ENCODE data around the gene MAPK8IP1.

Gene MAPK8IP1

DNA sequence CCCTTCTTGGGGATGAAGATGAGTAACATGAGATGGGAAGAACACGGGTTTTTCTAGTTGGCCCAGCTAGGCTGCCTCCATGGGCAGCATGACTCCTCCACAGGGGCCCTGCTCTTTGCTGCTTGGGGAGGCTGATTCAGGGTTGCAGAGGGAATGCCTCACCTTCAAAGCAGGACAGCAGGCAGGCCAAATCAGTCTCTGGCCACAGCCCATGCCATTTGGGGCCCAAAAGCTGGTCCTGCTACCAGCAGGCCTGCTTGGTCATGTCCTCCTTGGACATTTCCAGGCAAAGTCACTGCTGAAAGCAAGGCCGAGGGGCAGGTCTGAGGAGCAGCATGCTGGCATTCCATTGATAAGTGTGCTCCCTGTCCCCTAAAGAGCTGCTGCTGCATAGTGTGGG is 13.8 kb upstream of the MAPK8IP1 start:
- no peak for ATAC-seq (replicated peaks)
- H3K4me1 Mint-ChIP-seq (ENCODE audit: low read depth in 2 of 2), result peaks cover 0 to 9% of the 10 kb centered on the region in 2 donors
- no peak for DNase-seq
- no peak overlapping the region for H3K4me3 Mint-ChIP-seq
- H3K27ac Mint-ChIP-seq, result peak overlapping the region; percentile 8 to 77
- H3K9me3 Mint-ChIP-seq, result no peaks in the 10 kb centered on the region
- no peaks in the 10 kb centered on the region for H3K27me3 Mint-ChIP-seq
- peaks cover 78% of the 10 kb centered on the region for H3K36me3 Mint-ChIP-seq (ENCODE audit: insufficient read depth)

DNA sequence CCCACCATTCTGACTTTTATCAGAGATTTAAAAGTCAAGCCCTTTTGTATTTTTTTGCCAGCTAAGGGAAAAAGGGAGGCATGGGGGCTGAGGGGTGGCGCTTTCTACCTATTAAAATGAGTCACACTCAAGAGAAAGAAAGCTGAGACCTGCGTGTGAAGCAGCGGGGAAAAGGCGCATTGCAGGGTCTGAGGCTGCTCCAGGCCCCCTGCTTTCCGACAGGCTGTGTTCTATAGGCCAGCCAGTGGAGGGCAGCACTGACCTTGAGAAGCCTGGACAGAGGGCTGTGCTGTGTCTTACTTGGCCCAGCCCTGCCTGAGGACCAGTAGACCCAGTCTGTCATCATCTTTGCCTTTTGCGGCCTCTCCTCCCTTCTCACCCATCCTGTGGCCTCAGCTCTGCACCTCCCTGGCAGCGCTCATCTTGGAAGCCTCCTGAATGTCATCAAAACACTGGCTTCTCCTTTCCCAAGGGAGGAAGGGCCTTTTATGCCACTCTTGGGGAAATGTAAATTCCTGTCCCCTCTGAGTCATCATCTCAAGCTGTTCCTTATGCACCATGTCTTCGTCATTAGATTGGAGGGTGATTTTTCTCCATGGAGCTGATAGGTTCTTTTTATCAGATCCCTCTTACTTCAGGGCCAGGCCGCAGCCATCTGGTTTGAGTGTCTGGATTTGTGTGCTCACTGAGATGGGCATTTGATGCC is 12.6 kb upstream of the MAPK8IP1 start:
- no peaks in the 10 kb centered on the region for H3K27me3 Mint-ChIP-seq
- no peaks in the 10 kb centered on the region for H3K9me3 Mint-ChIP-seq
- H3K4me1 Mint-ChIP-seq (ENCODE audit: low read depth in 2 of 2), result peaks cover 0 to 7% of the 10 kb centered on the region in 2 donors
- ATAC-seq (replicated peaks) (peak; percentile 71), DNase-seq (peak in 2 of 3 experiments; percentile 24 to 27)
- H3K27ac Mint-ChIP-seq, result peak overlapping the region in 1 of 2 donors; percentile 12
- no peak overlapping the region for H3K4me3 Mint-ChIP-seq
- peaks cover 72% of the 10 kb centered on the region for H3K36me3 Mint-ChIP-seq (ENCODE audit: insufficient read depth)

DNA sequence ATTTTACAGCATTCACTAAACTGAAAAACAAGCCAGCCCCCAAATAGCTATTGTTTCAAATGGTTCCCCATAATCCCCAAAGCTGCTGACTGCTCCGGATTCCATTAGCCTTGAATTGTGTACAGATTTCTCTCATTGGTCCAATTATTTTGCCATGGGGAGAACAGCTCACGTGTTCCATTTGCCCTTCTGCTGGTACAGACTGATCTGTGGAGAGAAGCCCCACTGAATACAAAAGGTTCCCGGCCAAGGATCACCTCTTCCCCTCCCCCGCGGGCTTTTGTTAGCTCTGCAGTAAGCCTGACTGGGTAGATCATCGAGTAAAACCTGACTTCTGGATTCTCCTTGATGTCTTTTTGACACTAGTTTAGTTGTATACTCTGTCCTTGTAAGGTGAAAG is 9.1 kb upstream of the MAPK8IP1 start:
- DNase-seq (no peak), ATAC-seq (replicated peaks) (no peak)
- Mint-ChIP-seq H3K4me3 (no peak overlapping the region), H3K27me3 (no peaks in the 10 kb centered on the region), H3K9me3 (no peaks in the 10 kb centered on the region), H3K27ac (no peak overlapping the region), H3K36me3 (ENCODE audit: insufficient read depth) (peaks cover 43% of the 10 kb centered on the region), H3K4me1 (ENCODE audit: low read depth in 2 of 2) (peaks cover 0 to under 1% of the 10 kb centered on the region in 2 donors)

DNA sequence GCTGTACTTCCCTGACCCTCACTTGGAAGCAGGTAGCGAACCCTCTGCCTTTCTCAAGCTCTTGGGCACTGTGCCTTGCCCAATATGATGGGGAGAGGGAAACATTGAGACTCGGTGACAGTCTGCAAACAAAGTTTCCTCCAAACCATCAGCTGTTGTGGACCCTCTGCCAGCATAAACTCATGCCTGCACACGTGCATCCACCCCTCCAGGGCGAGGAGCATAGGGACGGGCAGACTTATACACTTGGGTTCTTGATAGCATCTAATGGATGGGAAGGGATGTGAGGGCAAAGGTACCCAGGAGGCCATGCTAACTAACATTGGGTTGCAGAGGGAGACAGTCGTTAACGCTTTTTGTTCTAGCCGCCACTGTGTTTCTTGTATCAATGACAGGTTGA is 8.2 kb upstream of the MAPK8IP1 start:
- Mint-ChIP-seq H3K27me3 (no peaks in the 10 kb centered on the region), H3K27ac (no peak overlapping the region), H3K4me1 (ENCODE audit: low read depth in 2 of 2) (no peaks in the 10 kb centered on the region), H3K36me3 (ENCODE audit: insufficient read depth) (peaks cover 45% of the 10 kb centered on the region), H3K4me3 (no peak overlapping the region), H3K9me3 (no peaks in the 10 kb centered on the region)
- no peak for DNase-seq
- no peak for ATAC-seq (replicated peaks)

DNA sequence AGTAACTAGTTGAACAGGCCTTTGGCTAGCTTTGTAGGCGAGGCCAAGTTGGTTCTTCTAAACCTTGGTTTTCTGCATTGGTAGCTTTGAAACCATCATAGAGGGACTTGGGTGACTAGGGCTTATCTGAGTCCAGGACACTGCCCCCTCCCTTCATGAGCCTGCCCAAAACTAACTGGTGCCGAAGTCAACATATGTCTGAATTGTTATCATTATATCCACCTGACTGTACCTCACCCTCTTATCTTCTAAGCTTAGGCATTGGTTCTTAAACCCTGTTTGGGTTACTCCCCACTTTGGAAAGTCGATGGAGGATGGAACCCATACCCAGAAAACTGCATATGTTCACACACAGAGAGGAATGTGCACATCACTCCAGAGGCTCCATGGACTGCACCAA is 7.6 kb upstream of the MAPK8IP1 start:
- no peak for ATAC-seq (replicated peaks)
- Mint-ChIP-seq H3K9me3 (no peaks in the 10 kb centered on the region), H3K27me3 (no peaks in the 10 kb centered on the region), H3K27ac (no peak overlapping the region), H3K4me1 (ENCODE audit: low read depth in 2 of 2) (no peaks in the 10 kb centered on the region), H3K36me3 (ENCODE audit: insufficient read depth) (peaks cover 45% of the 10 kb centered on the region), H3K4me3 (no peak overlapping the region)
- no peak for DNase-seq

DNA sequence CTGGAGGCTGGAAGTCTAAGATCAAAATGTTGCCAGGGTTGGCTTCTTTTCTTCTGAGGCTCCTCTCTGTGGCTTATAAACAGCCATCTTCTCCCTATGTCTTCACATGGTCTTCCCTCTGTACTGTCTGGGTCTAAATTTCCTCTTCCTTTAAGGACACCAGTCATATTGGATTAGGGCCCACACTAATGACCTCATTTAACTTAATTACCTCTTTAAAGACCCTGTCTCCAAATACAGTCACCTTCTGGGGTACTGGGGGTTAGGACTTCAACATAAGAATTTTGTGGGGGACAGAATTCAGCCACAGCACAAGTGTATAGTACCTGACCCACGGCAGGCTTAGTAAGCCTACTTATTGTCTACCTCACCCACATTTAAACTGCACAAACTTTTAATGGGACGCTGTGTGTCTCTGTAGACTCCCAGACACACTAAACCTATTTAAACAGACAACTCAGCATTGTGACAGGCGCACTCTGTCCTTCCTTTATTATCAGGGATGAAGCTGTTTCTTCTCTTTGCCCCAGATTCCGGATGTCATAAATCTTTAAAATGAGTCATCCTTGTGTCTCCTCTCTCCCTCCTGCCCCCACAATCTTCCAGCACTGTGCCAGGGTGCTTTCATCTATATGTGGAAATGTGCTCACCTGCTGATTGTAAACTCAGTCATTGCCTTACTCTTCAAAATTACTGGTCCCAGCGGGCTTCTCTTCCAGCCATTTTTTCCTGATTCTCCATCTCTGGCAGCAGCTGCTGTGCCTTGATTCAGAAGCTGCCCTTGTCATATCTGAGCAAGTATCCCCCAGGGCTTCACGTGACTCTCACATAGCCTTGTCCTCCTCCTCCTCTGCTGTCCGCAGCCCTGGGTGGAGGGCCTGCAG is 5.4 kb upstream of the MAPK8IP1 start:
- Mint-ChIP-seq H3K27me3 (no peaks in the 10 kb centered on the region), H3K9me3 (no peaks in the 10 kb centered on the region), H3K27ac (peak overlapping the region in 1 of 2 donors; percentile 5), H3K36me3 (ENCODE audit: insufficient read depth) (peaks cover 37% of the 10 kb centered on the region), H3K4me3 (no peak overlapping the region), H3K4me1 (ENCODE audit: low read depth in 2 of 2) (peaks cover 8 to 11% of the 10 kb centered on the region in 2 donors)
- DNase-seq (no peak), ATAC-seq (replicated peaks) (no peak)

DNA sequence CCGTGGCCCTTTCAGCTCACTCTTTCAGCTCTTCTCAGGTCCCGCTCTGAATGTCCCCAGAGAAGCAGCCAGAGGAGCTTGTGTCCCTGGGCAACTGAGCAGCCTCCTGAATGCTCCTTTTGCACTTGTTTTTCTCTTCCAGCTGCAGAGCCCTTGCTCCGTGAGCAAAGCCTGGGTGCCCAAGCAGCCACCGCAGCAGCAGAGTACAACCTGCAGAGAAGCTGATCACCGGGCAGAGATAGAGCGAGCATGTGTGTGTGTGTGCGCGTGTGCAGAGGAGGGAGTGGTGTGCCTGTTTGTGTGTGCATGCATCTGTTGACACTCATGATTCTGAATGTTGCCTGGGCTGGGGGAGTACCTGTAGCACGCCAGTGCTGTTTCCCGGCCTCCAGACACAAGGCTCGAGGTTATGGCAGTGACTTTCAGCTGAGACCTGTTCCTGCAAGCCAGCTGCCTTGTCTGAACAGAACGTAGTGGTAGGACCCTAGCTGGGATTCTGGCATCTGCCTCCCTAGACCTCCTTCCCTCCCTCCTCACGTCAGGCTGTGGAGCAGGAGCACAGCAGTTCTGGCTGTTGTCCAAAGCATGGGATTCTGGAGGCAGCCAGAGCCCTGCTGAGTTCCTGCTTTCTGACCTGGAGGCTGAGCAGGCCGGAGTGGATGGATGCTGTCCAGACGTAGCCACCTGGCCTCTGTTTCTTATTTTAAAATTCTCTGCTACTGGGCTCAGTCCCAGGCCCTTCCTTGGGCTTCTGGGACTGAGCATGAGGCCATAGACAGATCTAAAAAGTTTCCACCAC is 4.5 kb upstream of the MAPK8IP1 start:
- H3K4me3 Mint-ChIP-seq, result no peak overlapping the region
- no peaks in the 10 kb centered on the region for H3K27me3 Mint-ChIP-seq
- H3K4me1 Mint-ChIP-seq (ENCODE audit: low read depth in 2 of 2), result peaks cover 11 to 14% of the 10 kb centered on the region in 2 donors
- peaks cover 30% of the 10 kb centered on the region for H3K36me3 Mint-ChIP-seq (ENCODE audit: insufficient read depth)
- ATAC-seq (replicated peaks) (no peak), DNase-seq (no peak)
- no peaks in the 10 kb centered on the region for H3K9me3 Mint-ChIP-seq
- no peak overlapping the region for H3K27ac Mint-ChIP-seq

DNA sequence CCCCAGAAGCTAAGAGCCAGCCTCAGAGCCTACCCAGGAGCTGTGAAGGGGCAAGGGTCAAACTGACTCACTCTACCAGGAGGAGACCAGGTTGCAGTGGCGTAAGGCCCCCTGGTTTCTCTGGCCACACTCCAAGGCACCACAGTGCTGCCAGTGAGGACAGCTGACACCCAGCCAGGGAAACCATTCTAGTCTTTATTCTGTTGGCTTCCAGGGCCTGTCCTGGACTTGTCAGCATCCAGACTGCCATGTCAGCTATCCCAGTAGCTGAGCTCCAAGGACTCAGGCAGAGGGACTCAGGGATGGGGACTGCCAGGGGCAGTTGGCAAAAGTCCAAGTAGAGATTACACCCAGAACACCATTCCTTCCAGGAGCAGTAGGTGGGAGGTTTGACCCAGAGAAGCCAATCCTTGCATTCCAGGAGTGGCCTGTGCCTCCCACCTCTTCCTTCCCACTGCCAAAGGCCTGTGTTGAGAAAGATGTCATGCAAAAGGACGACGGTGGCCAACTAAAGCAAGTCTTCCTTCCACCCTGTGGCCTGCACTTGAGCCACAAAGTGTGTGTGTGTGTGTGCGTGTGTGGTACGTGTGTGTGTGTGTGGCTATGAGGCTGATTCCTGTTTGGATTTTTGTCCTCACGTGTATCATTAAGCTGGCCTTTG is 3.6 kb upstream of the MAPK8IP1 start:
- Mint-ChIP-seq H3K4me1 (ENCODE audit: low read depth in 2 of 2) (peaks cover 11 to 14% of the 10 kb centered on the region in 2 donors), H3K27ac (no peak overlapping the region), H3K27me3 (no peaks in the 10 kb centered on the region), H3K36me3 (ENCODE audit: insufficient read depth) (peaks cover 29% of the 10 kb centered on the region), H3K4me3 (no peak overlapping the region), H3K9me3 (no peaks in the 10 kb centered on the region)
- DNase-seq (no peak), ATAC-seq (replicated peaks) (no peak)

DNA sequence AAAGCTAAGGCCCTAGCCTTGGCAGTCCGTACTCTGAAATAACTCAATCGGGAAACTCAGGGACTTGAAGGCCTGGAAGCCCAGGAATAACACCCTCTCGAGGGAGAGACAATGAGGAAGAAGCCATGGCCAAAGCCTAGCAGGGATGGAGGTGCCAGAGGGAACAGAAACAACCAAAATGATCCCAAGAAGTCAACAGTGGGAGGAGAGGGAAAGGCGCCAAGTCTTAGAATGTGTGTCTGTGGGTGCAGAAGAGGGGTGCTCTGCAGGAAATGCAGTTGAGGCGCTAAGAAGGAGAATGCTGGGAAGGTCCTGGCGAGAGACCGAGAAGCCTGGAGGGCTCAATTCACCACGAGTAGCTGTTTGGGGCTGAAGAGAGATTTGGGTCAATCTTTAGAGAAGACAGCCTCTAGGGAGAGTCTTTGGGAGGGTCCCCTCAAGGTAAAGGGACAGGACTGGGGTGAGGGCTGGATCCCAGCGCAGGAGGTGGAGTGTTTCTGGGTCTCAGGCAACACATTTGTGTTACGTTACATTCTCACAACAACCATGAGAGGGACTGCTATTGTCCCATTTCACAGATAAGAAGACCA is 760 bp upstream of the MAPK8IP1 start:
- ATAC-seq (replicated peaks) (no peak), DNase-seq (no peak)
- peak overlapping the region; percentile 74 to 77 for H3K4me3 Mint-ChIP-seq
- H3K27ac Mint-ChIP-seq, result peak overlapping the region; percentile 51 to 80
- no peaks in the 10 kb centered on the region for H3K9me3 Mint-ChIP-seq
- H3K36me3 Mint-ChIP-seq (ENCODE audit: insufficient read depth), result peaks cover 19% of the 10 kb centered on the region
- H3K27me3 Mint-ChIP-seq, result no peaks in the 10 kb centered on the region
- peaks cover 11 to 14% of the 10 kb centered on the region in 2 donors for H3K4me1 Mint-ChIP-seq (ENCODE audit: low read depth in 2 of 2)

DNA sequence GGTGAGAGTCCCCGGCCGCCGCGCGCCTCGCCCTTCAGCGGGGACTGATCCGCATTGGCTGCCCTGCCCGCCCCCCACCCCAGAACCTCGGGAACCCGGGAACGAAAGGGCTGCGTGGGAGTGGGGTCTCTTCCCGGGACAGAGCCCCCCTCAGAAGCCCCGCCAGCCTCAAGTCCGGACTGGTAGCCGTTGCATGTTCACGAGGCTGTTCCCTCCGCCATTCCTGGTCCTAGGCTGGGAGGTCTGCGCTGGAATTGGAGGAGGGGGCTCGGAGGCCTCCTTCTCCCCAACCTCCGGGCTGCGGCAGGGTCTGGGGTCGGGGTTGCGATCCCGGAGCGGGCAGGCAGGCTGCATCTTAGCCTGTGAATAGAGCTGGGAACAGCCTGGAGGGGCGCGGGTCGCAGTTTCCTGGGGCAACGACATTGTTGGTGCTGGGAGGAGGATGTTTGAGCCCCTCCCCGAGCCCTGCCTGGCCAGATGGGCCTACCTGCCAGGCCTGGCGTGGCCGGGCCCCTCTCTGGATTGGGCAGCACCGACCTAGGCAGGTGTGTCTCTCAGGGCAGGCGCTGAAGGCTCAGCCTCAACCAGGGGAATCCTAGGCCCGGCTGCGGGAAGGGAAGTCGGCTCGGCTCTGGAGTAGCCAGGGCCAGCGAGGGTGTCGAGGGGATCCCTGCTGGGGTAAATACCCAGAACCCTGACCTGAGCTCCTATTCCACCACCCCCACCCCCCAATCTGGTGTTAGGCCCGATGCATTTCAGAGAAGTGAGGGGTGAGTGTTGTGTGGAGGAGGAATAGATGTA is 670 bp downstream of the MAPK8IP1 start:
- Mint-ChIP-seq H3K4me1 (ENCODE audit: low read depth in 2 of 2) (peaks cover 11 to 14% of the 10 kb centered on the region in 2 donors), H3K36me3 (ENCODE audit: insufficient read depth) (peaks cover 19% of the 10 kb centered on the region), H3K27ac (no peak overlapping the region), H3K4me3 (peak overlapping the region in 1 of 2 donors; percentile 74), H3K27me3 (peaks cover 0 to 9% of the 10 kb centered on the region in 2 donors), H3K9me3 (no peaks in the 10 kb centered on the region)
- DNase-seq, result no peak
- no peak for ATAC-seq (replicated peaks)

DNA sequence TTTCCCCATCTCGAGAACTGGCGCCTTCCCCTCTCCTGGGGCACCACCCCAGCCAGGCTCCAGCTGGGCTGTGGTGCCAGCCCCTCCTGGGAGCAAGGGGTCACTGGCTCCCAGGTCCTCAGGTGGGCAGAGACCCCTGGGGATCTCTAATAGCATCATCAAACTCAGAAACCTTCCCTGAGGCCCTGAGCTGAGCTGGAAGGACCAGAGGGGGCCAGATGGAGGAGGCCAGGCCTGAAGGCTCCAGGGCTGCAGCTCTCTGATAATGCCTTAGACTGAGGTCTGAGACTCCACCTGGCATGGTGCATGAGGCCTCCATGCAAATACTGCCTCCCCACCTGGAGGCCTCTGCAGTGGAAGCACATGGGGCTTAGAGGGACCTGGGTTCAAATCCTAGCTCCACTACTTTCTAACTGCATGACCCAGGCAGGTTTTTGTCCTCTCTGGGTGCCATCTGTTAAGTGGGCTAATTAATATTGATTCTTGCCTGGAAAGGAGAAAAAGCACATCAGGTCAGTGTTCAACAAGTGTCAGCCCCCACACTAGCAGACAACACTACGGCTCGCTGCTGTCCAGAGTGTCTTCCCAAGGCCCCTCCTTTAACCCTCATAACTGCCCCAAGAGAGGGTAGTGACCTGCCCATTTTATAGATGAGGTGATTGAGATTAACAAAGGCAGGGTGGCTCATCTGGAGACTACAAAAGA is 1.5 kb downstream of the MAPK8IP1 start:
- peak overlapping the region in 1 of 2 donors; percentile 74 for H3K4me3 Mint-ChIP-seq
- peaks cover 0 to 17% of the 10 kb centered on the region in 2 donors for H3K27me3 Mint-ChIP-seq
- no peak overlapping the region for H3K27ac Mint-ChIP-seq
- no peaks in the 10 kb centered on the region for H3K9me3 Mint-ChIP-seq
- H3K36me3 Mint-ChIP-seq (ENCODE audit: insufficient read depth), result peaks cover 13% of the 10 kb centered on the region
- peaks cover 11 to 14% of the 10 kb centered on the region in 2 donors for H3K4me1 Mint-ChIP-seq (ENCODE audit: low read depth in 2 of 2)
- ATAC-seq (replicated peaks) (no peak), DNase-seq (no peak)

Measured in effector memory CD8-positive, alpha-beta T cell (primary cell).